Lung (tissue), 12 donors: ENCODE data around the gene COX18. TPM values are rescaled to one million over a fixed set of nuclear protein-coding genes. Genes with fewer than 3 reads are reported as not detected.

Experiments used
- ATAC-seq: fragments of 200-7000 bp; cut with Tn5 transposase; one replicate; pipeline ENCODE4 v1.9.1; 2020; ENCODE audit warnings: moderate number of reproducible peaks; ENCODE audit not compliant: insufficient read depth, low FRiP score
- DNase-seq, 3 donors: peaks; one replicate each; pipeline ENCODE4 v3.0.0-alpha.2; 2013 to 2017
- H3K27ac ChIP-seq, 2 donors: one replicate each; pipeline ENCODE4 v1.5.1; 2013; ENCODE audit warnings: mild to moderate bottlenecking in 2 of 2, moderate library complexity in 2 of 2, control low read depth in 1 of 2, inconsistent platforms in 1 of 2, low read depth in 1 of 2, low read length in 1 of 2
- H3K27me3 ChIP-seq, 3 donors: one replicate each; pipeline ENCODE4 v1.5.1; 2013; ENCODE audit warnings: low read length in 2 of 3; ENCODE audit not compliant: control insufficient read depth in 3 of 3, insufficient read depth in 3 of 3
- H3K36me3 ChIP-seq, 4 donors: one replicate each; pipeline ENCODE4 v1.5.1; 2013; ENCODE audit warnings: low read length in 4 of 4, mild to moderate bottlenecking in 1 of 4, moderate library complexity in 1 of 4; ENCODE audit not compliant: control insufficient read depth in 4 of 4, insufficient read depth in 4 of 4
- H3K4me1 ChIP-seq, 5 donors: one replicate each; pipeline ENCODE4 v1.5.1; 2013; ENCODE audit warnings: low read length in 5 of 5, mild to moderate bottlenecking in 2 of 5, moderate library complexity in 1 of 5; ENCODE audit not compliant: control insufficient read depth in 5 of 5, insufficient read depth in 5 of 5
- H3K4me3 ChIP-seq: one replicate; pipeline ENCODE4 v1.5.1; 2013; ENCODE audit warnings: mild to moderate bottlenecking, control low read depth, moderate library complexity
- H3K9ac ChIP-seq, 2 donors: one replicate each; pipeline ENCODE4 v1.5.1; 2013; ENCODE audit warnings: low read length in 2 of 2, control low read depth in 1 of 2; ENCODE audit not compliant: insufficient read depth in 1 of 2
- H3K9me3 ChIP-seq, 4 donors: one replicate each; pipeline ENCODE4 v1.5.1; 2013; ENCODE audit warnings: low read length in 3 of 4, mild to moderate bottlenecking in 1 of 4, moderate library complexity in 1 of 4; ENCODE audit not compliant: control insufficient read depth in 4 of 4, insufficient read depth in 3 of 4
- CTCF ChIP-seq: IDR thresholded peaks from 2 replicates; pipeline ENCODE4 v1.5.1; 2012; ENCODE audit warnings: mild to moderate bottlenecking; ENCODE audit errors: control extremely low read depth, extremely low read depth
- WGBS, 2 donors: extraction: QIAGEN DNeasy Blood & Tissue Kit; methylation state at CpG; one replicate each; pipeline ENCODE4 v1.1.7; 2013; 5-methylcytosine and 5-hydroxymethylcytosine counted together
- polyA plus RNA-seq, 2 donors: library from polyadenylated mRNA; stranded (reverse); fragments of 200-250 nt; gene quantifications; one replicate each; pipeline ENCODE4 v1.2.1, GENCODE V29; 2013
- total RNA-seq, 2 donors: library from RNA; depleted of rRNA in 1 of 2; stranded (reverse); fragments of >200 nt in 1 of 2; gene quantifications; one replicate each; pipeline ENCODE4 v1.2.1, GENCODE V29; 2014 to 2021
- donor health status: control.
- donor health status: control.
- donor health status: Bipolar disorder and iron deficiency.
- donor health status: healthy.
- donor health status: DM: yes; HTN: yes; CAD: no.

COX18 gene
- total and polyA plus RNA-seq, 4 donors, result 10.3 to 18.6 (median 13.6) TPM

DNA sequence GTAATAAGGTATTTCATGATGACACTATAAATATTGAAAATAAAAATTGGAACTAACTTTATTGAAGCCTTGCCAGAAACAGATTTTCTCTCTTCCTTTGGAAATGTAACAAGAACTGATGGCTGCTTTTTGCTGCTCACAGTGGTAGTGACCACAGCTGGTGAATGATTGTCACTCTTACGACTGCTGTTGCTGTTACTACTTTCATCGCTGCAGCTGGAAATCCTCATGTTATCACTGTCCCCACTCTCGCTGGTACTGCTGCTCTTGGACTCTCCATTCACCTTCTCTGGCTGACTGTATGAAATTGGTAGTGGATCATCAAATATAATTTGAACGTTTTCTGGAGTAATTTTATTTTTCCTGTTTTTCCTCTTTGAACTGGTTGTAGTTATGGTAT is 28.5 kb upstream of the COX18 start:
- no peak overlapping the region for H3K27ac ChIP-seq
- no peak overlapping the region for H3K4me3 ChIP-seq
- DNase-seq (no peak), ATAC-seq (no peak)
- no peak overlapping the region for H3K9ac ChIP-seq
- peaks cover 23 to 37% (median 26%) of the 10 kb centered on the region in 4 donors for H3K36me3 ChIP-seq
- TF ChIP-seq CTCF, result no peak
- no peaks in the 10 kb centered on the region for H3K27me3 ChIP-seq
- peaks cover 0 to 4% (median 0%) of the 10 kb centered on the region in 5 donors for H3K4me1 ChIP-seq
- 85 to 95% methylated on average over 4 of the region's 4 CpGs for WGBS, 2 donors
- no peaks in the 10 kb centered on the region for H3K9me3 ChIP-seq

- Histone ChIP-seq H3K4me1 (no peaks in the 10 kb centered on the region), H3K36me3 (peaks cover 20 to 36% (median 24%) of the 10 kb centered on the region in 4 donors), H3K27me3 (no peaks in the 10 kb centered on the region), H3K9ac (no peak overlapping the region), H3K9me3 (no peaks in the 10 kb centered on the region), H3K4me3 (no peak overlapping the region), H3K27ac (no peak overlapping the region)
- DNase-seq (no peak), ATAC-seq (no peak)
- TF ChIP-seq CTCF, result no peak
- WGBS, 2 donors, result 83 to 98% methylated on average over 1 of the region's 1 CpG
Observed at GRCh38 chr4:73092868-73093267, 23.4 kb upstream of the COX18 start.

DNA sequence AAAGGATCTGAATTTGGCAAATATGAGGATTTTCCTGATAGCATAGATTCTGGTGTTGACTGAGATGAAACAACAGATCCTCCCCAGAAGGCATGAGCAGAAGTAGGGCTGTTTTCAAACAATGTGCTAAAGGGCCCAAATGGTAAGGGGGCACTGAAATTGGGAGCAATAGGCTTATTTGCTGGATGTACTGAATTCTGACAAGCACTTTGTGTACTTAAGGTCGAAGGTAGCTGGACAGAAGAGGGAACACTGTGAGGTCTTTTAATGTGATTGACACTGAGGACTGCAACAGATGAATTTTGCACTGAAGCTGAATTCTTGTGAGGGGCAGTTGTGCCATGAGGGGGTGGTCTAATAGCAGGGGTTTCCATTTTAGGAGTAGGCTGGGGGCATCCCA is 21.2 kb upstream of the COX18 start:
- TF ChIP-seq CTCF, result no peak
- no peak for ATAC-seq
- peaks cover 20 to 33% (median 23%) of the 10 kb centered on the region in 4 donors for H3K36me3 ChIP-seq
- H3K4me3 ChIP-seq, result no peak overlapping the region
- H3K27ac ChIP-seq, result no peak overlapping the region
- WGBS, 2 donors, result 87 to 90% methylated on average over 1 of the region's 1 CpG
- H3K9ac ChIP-seq, result no peak overlapping the region
- no peaks in the 10 kb centered on the region for H3K4me1 ChIP-seq
- DNase-seq, result no peak
- no peaks in the 10 kb centered on the region for H3K27me3 ChIP-seq
- H3K9me3 ChIP-seq, result no peaks in the 10 kb centered on the region

DNA sequence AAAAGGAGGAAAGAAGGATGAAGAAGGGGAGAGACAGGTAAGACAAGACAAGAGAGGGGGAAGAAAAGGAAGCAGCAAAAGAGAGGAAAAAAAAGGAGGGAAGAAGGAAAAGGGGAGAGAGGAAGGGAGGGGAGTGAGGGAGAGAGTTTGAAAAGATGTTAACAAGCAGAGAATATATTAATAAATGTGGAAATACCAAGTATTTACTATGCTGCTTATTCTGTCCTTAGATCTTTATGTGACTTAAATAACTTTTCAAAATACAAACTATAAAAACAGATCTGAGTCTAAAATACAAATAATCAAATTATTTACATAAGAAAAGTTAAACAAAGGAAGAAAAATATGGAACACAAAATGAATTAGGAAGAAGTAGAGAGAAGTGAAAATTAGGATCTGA is 18.4 kb upstream of the COX18 start:
- no peaks in the 10 kb centered on the region for H3K9me3 ChIP-seq
- no peak overlapping the region for H3K9ac ChIP-seq
- H3K4me1 ChIP-seq, result no peaks in the 10 kb centered on the region
- DNase-seq, result no peak
- H3K27ac ChIP-seq, result no peak overlapping the region
- no peaks in the 10 kb centered on the region for H3K27me3 ChIP-seq
- no peak for ATAC-seq
- no peak overlapping the region for H3K4me3 ChIP-seq
- H3K36me3 ChIP-seq, result peaks cover 18 to 41% (median 25%) of the 10 kb centered on the region in 4 donors
- TF ChIP-seq CTCF, result no peak
